PFSK-1 (cell line): ENCODE measurements around the gene B9D2.

ENCODE experiments used
- FOXP2 ChIP-seq: optimal IDR thresholded peaks from 2 replicates; pipeline ENCODE3; 2011; ENCODE audit warnings: borderline replicate concordance, control low read depth, inconsistent platforms; ENCODE audit not compliant: insufficient read depth; ENCODE audit errors: extremely low read length, extremely low read depth
- POLR2AphosphoS5 ChIP-seq: IDR thresholded peaks from 2 replicates; pipeline ENCODE4 v1.6.1; 2012; ENCODE audit warnings: low read depth, mild to moderate bottlenecking, control low read depth, low read length, moderate library complexity
- SIN3A ChIP-seq: IDR thresholded peaks from 2 replicates; pipeline ENCODE4 v1.6.1; 2012; ENCODE audit warnings: mild to moderate bottlenecking, low read length, moderate library complexity, borderline replicate concordance; ENCODE audit not compliant: insufficient read depth
- TAF1 ChIP-seq: IDR thresholded peaks from 2 replicates; pipeline ENCODE4 v1.6.1; 2012; ENCODE audit warnings: low read length, control low read depth, borderline replicate concordance; ENCODE audit not compliant: insufficient read depth
- TF ChIP-seq, protein P1 (sequence below), 2 experiments: IDR thresholded peaks; 2 replicates each; pipeline versions ENCODE4 v1.6.1 to v1.8.0; 2011 to 2012; ENCODE audit warnings: low read depth in 2 of 2, low read length in 2 of 2, control low read depth in 1 of 2, inconsistent platforms in 1 of 2, mild to moderate bottlenecking in 1 of 2, moderate library complexity in 1 of 2; ENCODE audit not compliant: insufficient read depth in 1 of 2

Gene B9D2

DNA sequence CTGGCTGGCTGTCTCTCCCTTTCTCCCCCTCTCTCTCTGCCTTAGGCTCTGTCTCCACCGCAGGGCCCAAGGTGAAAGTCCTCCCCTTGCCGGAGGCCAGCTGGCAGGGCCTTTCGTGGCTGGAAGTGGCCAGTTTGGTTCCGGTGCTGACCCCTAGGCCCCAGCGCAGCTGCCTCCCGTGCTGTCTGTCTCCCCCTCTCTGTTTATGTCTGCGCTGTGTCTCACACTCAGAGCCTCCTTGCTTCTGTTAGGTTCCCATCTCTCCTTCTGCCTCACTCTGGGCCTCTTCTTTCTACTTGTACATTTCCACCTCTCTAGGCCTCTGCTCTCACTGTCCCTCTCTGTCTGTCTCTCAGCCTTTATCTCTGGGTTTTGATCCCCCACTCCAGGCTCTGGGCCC is 40.9 kb downstream of the B9D2 start:
- TF ChIP-seq, protein P1, sequence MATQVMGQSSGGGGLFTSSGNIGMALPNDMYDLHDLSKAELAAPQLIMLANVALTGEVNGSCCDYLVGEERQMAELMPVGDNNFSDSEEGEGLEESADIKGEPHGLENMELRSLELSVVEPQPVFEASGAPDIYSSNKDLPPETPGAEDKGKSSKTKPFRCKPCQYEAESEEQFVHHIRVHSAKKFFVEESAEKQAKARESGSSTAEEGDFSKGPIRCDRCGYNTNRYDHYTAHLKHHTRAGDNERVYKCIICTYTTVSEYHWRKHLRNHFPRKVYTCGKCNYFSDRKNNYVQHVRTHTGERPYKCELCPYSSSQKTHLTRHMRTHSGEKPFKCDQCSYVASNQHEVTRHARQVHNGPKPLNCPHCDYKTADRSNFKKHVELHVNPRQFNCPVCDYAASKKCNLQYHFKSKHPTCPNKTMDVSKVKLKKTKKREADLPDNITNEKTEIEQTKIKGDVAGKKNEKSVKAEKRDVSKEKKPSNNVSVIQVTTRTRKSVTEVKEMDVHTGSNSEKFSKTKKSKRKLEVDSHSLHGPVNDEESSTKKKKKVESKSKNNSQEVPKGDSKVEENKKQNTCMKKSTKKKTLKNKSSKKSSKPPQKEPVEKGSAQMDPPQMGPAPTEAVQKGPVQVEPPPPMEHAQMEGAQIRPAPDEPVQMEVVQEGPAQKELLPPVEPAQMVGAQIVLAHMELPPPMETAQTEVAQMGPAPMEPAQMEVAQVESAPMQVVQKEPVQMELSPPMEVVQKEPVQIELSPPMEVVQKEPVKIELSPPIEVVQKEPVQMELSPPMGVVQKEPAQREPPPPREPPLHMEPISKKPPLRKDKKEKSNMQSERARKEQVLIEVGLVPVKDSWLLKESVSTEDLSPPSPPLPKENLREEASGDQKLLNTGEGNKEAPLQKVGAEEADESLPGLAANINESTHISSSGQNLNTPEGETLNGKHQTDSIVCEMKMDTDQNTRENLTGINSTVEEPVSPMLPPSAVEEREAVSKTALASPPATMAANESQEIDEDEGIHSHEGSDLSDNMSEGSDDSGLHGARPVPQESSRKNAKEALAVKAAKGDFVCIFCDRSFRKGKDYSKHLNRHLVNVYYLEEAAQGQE (IDR thresholded peaks at IDR 0.05; ENCODE audit: insufficient read depth in 1 of 2, low read depth in 2 of 2, low read length in 2 of 2) = 0 out of 4 replicates have a peak, but pooled peaks of 1 of the 2 experiments have one; percentile 36
- TF ChIP-seq TAF1 (peak; percentile 72; the same call in 1 of the 2 replicates), FOXP2 (no peak), SIN3A (peak; percentile 66; the same call in 1 of the 2 replicates), POLR2AphosphoS5 (no peak; the same call in 1 of the 2 replicates)

DNA sequence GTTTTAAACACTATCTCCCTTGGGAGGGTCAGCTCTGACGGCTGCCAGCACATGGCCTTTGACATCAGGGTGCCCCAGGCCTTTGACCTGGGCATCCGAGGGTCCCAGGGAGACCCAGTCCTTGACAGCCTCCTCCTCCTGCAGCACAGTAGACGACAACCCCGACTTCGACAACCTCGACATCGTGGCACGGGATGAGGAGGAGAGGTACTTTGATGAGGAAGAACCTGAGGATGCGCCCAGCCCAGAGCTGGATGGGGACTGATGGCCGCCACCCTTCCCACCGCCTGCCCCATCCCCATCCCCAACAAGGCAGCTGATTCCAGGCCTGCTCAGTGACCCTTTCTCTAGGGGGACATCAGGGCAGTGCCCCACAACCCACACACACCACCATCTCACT is 41.5 kb downstream of the B9D2 start:
- peak; percentile 12; the same call in 1 of the 2 replicates for TF ChIP-seq POLR2AphosphoS5
- no peak for TF ChIP-seq FOXP2

DNA sequence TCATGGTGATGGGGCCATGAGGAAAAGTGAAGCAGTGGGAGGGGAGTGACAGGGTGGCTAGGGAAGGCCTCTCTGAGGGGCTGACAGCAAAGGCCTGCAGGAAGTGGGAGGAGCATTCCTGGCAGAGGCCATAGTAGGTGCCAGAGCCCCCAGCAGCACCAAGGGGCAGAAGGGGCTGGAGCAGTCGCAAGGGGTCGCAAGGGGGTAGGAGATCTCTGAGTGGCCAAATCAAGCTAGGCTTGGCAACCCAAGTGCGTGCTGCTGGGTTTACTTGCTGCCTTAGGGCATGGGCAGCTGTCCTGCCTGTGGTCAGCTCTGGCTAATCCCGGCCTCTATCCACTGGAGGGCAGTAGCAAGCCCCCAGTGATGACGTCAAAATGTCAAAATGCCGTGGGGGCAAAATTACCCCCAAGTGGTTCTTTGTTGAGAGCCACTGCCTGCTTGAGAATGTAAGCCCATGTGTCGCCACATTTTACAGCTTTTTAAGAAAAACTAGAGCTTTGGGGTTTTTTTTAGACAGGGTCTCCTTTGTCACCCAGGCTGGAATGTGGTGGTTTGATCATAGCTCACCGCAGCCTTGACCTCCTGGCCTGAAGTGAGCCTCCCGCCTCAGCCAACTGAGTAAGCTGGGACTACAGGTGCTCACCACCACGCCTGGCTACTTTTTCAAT is 42.2 kb downstream of the B9D2 start:
- TF ChIP-seq SIN3A (peak; percentile 30; the same call in 1 of the 2 replicates), TAF1 (no peak), POLR2AphosphoS5 (0 out of 2 replicates have a peak, but pooled peaks have one; percentile 20)

DNA sequence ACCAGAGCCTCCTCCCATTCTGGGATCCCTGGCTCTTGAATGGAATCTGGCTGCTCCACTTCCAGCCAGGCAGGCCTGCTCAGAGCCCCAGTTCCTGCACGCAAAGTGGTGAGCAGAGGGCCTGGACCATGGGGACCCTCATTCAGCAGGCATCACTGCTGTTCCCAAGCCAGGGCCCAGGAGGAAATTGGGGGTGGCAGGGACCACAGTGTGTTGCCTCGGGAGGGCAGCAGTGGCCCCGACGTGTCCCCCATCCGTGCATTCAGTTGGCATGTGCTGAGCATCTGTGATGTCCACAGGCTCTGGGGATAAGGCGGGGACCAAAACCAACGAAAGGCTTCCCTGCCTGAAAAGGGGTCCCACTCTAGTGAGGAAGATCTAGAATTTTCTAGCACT is 42.7 kb downstream of the B9D2 start:
- TF ChIP-seq SIN3A (no peak), POLR2AphosphoS5 (no peak), TAF1 (no peak), FOXP2 (no peak)
- TF ChIP-seq, protein P1 (IDR thresholded peaks at IDR 0.05; ENCODE audit: insufficient read depth in 1 of 2, low read depth in 2 of 2, low read length in 2 of 2) = no peak

DNA sequence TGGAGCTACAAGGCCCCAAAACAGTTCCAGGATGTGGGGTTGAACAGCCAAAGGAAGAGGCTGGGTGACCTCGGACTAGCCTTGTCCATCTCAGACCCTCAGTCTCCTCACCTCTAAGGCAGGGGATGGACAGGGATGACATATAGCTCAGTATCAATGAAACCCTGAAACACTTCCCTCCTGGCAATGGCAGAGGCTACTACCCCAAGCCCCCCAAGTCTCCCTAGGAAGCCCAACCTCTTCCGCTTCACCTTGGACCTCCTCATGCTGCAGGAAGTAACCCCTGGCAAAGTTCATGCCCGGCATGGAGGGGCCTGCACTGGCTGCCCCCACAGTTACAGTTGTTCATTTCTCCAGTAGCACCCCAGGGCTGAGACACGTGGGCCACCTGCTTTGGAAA is 43.4 kb downstream of the B9D2 start:
- no peak for TF ChIP-seq FOXP2
- no peak for TF ChIP-seq SIN3A
- TF ChIP-seq, protein P1 (IDR thresholded peaks at IDR 0.05; ENCODE audit: insufficient read depth in 1 of 2, low read depth in 2 of 2, low read length in 2 of 2) = no peak
- TF ChIP-seq TAF1 = no peak
- TF ChIP-seq POLR2AphosphoS5 = no peak

DNA sequence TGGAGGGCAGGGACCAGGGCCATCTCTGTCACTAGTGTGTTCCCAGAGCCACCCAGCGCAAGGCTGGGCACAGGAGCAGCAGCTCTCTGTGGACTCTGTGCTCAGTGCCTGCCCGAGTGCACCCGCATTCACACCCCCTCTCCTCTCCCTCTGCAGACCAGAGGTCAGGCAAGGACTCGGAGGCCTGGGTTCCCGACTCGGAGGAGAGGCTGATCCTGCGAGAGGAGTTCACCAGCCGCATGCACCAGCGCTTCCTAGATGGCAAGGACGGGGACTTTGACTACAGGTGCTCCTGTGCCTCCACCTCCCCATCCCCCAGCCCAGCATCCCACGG is 43.8 kb downstream of the B9D2 start:
- TF ChIP-seq FOXP2 = no peak
- TF ChIP-seq SIN3A = no peak
- TF ChIP-seq TAF1 = no peak
- no peak for TF ChIP-seq POLR2AphosphoS5
- TF ChIP-seq, protein P1 (IDR thresholded peaks at IDR 0.05; ENCODE audit: insufficient read depth in 1 of 2, low read depth in 2 of 2, low read length in 2 of 2) = no peak
